Ectodermal cell (in vitro differentiated cells): ENCODE measurements around the gene SCNN1A.
A peak's percentile ranks its signal among the peaks of the same experiment; 100 is the strongest.

ENCODE experiments used
- H3K27ac ChIP-seq: 2 replicates; pipeline ENCODE4 v1.7.0; 2013; ENCODE audit warnings: mild to moderate bottlenecking, low read depth, low read length; ENCODE audit not compliant: insufficient read depth, poor library complexity, severe bottlenecking
- H3K27me3 ChIP-seq: 2 replicates; pipeline ENCODE4 v1.7.0; 2013; ENCODE audit warnings: mild to moderate bottlenecking, low read length; ENCODE audit not compliant: insufficient read depth, control insufficient read depth, poor library complexity, severe bottlenecking
- H3K36me3 ChIP-seq: one replicate; pipeline ENCODE4 v1.7.0; 2013; ENCODE audit warnings: low read length; ENCODE audit not compliant: control insufficient read depth, insufficient read depth
- H3K4me1 ChIP-seq: one replicate; pipeline ENCODE4 v1.7.0; 2013; ENCODE audit warnings: low read length; ENCODE audit not compliant: control insufficient read depth, insufficient read depth
- H3K4me3 ChIP-seq: 2 replicates; pipeline ENCODE4 v1.7.0; 2013; ENCODE audit warnings: low read depth, low read length, control low read depth; ENCODE audit not compliant: insufficient read depth
- H3K9me3 ChIP-seq: 2 replicates; pipeline ENCODE4 v1.7.0; 2013; ENCODE audit warnings: mild to moderate bottlenecking, low read length, moderate library complexity; ENCODE audit not compliant: control insufficient read depth
- WGBS, 2 experiments: methylation state at CpG; one replicate each; pipeline ENCODE4 v1.1.7; 2013; ENCODE audit warnings: missing lambda C conversion rate in 2 of 2; 5-methylcytosine and 5-hydroxymethylcytosine counted together

Gene SCNN1A

DNA sequence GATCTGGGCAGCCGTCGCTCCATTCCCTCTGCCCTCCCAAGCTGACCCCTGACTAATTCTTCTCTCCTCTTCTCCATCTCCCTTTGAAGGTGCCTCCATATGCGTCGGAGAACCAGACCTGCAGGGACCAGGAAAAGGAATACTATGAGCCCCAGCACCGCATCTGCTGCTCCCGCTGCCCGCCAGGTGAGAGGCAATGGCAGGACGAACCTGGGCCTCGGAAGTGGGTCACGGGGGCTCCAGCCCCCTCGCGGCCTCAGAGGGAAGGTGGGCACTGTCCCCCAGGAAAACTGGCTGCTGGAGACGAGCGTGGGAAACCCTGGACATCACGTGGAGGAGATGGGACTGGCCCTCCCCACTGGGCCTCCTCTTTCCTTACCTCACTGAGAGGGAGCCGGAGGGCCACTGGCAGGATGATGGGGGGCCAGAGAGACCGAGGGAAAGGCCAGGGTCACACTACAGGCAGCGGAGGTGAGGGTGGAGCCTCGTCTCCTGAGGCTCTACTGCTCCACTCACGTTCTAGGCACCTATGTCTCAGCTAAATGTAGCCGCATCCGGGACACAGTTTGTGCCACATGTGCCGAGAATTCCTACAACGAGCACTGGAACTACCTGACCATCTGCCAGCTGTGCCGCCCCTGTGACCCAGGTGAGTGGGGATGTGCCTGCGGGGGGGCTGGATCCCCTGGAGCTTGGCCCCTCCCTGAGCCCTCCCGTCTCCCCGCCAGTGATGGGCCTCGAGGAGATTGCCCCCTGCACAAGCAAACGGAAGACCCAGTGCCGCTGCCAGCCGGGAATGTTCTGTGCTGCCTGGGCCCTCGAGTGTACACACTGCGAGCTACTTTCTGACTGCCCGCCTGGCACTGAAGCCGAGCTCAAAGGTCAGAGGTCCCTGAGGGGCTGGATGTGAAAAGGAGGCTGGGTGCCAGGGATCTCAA, 9.4 kb upstream of the SCNN1A start:
- no peak overlapping the region for H3K4me3 ChIP-seq
- WGBS, 2 experiments, result 92 to 95% methylated on average over 36 of the region's 36 CpGs
- no peaks in the 10 kb centered on the region for H3K9me3 ChIP-seq
- no peaks in the 10 kb centered on the region for H3K36me3 ChIP-seq
- peaks cover 3% of the 10 kb centered on the region for H3K4me1 ChIP-seq
- peaks cover 17% of the 10 kb centered on the region for H3K27me3 ChIP-seq
- no peak overlapping the region for H3K27ac ChIP-seq

DNA sequence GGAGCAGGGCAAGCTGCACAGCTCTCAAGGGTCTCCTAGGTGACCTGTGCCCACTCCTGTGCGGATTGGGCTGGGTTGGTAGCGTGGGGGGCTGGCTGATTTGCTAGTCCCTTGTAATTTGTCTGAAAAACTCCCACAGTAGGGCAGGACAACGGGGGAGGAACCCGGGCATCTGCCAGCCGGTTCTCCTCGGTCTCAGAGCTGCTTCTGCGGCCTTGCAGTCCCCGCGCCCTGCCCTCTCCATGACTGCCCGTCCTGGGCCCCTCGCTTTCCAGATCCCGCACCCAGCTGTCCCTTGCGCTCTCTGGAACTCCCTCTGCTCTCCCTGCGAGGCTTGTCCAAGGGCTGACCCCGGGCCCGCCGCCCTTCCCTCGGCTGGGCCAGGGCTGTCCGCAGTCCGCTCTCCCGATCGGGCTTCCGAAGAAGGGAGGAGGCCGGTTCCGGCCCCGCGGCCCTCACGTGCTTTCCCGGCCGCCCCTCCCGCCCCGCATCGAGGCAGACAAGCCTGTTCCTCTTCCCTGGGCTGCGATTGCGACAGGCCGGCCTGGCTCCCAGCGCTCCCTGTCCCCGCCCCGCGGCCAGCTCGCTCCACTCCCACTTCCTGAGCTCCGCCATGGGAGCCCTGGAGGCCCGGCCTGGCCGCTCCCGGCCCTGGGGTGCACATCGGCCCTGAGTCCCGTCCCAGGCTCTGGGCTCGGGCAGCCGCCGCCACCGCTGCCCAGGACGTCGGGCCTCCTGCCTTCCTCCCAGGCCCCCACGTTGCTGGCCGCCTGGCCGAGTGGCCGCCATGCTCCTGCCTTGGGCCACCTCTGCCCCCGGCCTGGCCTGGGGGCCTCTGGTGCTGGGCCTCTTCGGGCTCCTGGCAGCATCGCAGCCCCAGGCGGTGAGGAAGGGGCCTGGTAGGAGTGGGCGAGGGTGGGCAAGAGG, 8.5 kb upstream of the SCNN1A start, which contains the start of gene LTBR:
LTBR (plus strand) TSS at position 591 of the 927 bp plus-strand sequence; CDS start at position 788, 197 bp downstream.
- no peaks in the 10 kb centered on the region for H3K9me3 ChIP-seq
- H3K27ac ChIP-seq, result no peak within 1 kb of the TSS
- H3K4me3 ChIP-seq, result no peak within 1 kb of the TSS
- peaks cover 17% of the 10 kb centered on the region for H3K27me3 ChIP-seq
- peaks cover 3% of the 10 kb centered on the region for H3K4me1 ChIP-seq
- H3K36me3 ChIP-seq, result no peaks in the 10 kb centered on the region
- WGBS, 2 experiments, result 60 to 61% methylated on average over 62 of the region's 62 CpGs

- Histone ChIP-seq H3K4me1 (peaks cover 3% of the 10 kb centered on the region), H3K36me3 (no peaks in the 10 kb centered on the region), H3K27me3 (peaks cover 17% of the 10 kb centered on the region), H3K9me3 (no peaks in the 10 kb centered on the region), H3K4me3 (no peak overlapping the region), H3K27ac (no peak overlapping the region)
- 92 to 93% methylated on average over 6 of the region's 6 CpGs for WGBS, 2 experiments
Observed at GRCh38 chr12:6382982-6383381, 7.6 kb upstream of the SCNN1A start.

DNA sequence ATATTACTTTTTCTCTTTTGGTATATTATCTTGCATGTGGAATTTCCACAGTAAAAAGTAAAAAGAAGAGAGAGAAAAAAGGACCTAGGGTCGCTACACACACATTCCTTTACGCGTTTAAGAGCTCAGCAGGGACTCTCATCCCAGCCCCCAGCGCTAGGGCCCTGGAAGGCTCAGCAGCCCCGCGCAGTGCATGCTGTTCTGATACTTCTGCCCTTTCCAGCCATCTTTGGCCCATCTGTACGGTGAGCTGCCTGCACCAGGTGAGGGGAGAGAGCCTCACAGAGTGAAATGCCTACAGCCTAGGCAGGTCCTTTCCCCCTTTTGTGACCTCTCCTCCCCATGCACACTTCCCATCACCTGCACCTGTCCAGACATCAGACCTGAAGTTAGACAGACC, 7.0 kb upstream of the SCNN1A start:
- H3K4me1 ChIP-seq, result peaks cover 3% of the 10 kb centered on the region
- 24 to 25% methylated on average over 7 of the region's 7 CpGs for WGBS, 2 experiments
- no peaks in the 10 kb centered on the region for H3K9me3 ChIP-seq
- H3K27ac ChIP-seq, result no peak overlapping the region
- H3K4me3 ChIP-seq, result no peak overlapping the region
- H3K27me3 ChIP-seq, result peaks cover 17% of the 10 kb centered on the region
- no peaks in the 10 kb centered on the region for H3K36me3 ChIP-seq

DNA sequence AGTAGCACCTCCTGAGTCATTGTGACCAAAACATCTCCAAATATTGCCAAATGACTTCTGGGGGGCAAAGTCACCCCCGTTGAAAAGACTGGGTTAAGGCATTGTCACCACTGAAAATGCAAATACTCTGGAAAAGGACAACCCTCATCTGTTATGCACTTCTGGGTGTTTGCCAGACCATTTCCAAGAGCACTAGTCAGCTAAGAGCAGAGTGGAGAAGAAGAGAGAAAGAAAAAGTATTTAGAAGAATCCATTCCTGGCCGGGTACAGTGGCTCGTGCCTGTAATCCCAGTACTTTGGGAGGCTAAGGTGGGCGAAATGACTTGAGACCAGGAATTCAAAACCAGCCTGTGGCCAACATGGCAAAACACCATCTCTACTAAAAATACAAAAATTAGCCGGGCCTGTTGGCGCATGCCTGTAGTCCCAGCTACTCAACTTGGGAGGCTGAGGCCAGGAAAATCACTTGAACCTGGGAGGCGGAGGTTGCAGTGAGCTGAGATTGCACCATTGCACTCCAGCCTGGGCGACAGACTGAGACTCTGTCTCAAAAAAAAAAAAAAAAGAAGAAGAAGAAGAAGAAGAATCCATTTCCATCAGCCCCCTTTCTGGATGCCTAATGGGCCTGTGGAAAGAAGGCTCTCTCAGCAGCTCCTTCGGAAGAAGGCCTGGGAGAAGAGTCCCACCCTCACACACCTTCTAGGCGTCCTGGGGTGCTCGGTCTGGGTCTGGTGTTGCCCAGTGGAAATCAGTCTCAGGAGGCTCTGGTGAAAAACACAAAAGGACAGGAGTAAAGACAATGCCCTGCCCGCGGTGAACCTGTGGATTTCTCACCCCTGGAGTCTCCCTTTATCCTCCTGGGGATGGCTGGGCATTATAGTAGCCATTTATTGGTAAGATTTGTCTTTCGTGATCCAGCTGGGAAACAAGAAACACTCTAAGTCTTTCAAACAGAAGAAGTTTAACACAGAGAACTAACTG, 5.1 kb upstream of the SCNN1A start:
- Histone ChIP-seq H3K36me3 (no peaks in the 10 kb centered on the region), H3K27me3 (peaks cover 28% of the 10 kb centered on the region), H3K4me1 (peaks cover 21% of the 10 kb centered on the region), H3K9me3 (no peaks in the 10 kb centered on the region), H3K4me3 (no peak overlapping the region), H3K27ac (no peak overlapping the region)
- WGBS, 2 experiments, result 84 to 85% methylated on average over 14 of the region's 14 CpGs

DNA sequence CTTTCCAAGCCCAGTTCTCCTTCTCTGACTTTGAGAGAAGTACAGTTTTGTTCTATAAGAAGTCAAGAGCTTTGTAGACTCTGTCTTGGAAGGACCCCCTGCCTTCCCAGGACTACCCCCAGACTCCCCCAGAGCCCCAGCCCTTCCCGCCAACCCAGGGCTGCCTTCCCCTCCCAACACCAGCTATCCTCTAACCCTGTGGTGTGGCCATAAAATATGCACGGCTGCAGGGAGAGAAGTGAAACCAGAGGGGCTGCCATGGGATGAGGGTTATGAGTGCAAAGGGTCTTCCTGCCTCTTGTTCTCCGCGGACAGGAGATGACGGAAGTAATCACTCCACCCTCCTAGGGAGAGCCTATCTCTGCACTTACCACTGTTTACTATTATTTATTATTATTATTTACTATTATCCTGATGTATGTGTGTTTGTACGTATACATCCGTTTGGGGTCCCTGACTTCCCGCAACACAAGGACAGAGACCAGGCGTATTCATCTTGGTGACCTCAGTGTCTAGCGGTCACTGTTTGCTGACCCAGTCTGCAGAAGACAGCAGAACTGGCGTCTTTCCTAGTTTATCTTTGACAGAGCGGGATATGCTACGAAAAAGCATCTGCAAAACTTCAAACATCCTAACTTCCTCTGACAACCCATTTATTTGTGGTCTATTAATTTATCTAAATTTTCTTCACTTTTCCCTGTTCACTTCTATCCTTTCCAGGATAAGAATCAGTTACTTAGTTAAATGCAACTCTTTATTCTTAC, 3.5 kb upstream of the SCNN1A start:
- 91% methylated on average over 10 to 12 of the region's 13 CpGs for WGBS, 2 experiments
- Histone ChIP-seq H3K4me1 (peaks cover 35% of the 10 kb centered on the region), H3K27me3 (peaks cover 37% of the 10 kb centered on the region)

GRCh38 chr12:6377667-6377994, 2.3 kb upstream of the SCNN1A start:
- Histone ChIP-seq H3K36me3 (no peaks in the 10 kb centered on the region), H3K27me3 (peaks cover 29% of the 10 kb centered on the region), H3K27ac (no peak overlapping the region), H3K9me3 (no peaks in the 10 kb centered on the region), H3K4me3 (no peak overlapping the region), H3K4me1 (peaks cover 42% of the 10 kb centered on the region)
- 80 to 81% methylated on average over 4 of the region's 4 CpGs for WGBS, 2 experiments

More for the DNA sequence above, 3.5 kb upstream of the SCNN1A start:
- no peak overlapping the region for H3K4me3 ChIP-seq
- no peak overlapping the region for H3K27ac ChIP-seq
- H3K36me3 ChIP-seq, result no peaks in the 10 kb centered on the region
- no peaks in the 10 kb centered on the region for H3K9me3 ChIP-seq

GRCh38 chr12:6376870-6377666, 1.7 kb upstream of the SCNN1A start:
- Histone ChIP-seq H3K4me1 (peaks cover 45% of the 10 kb centered on the region), H3K36me3 (no peaks in the 10 kb centered on the region), H3K27ac (peak overlapping the region; percentile 32), H3K9me3 (no peaks in the 10 kb centered on the region), H3K4me3 (no peak overlapping the region), H3K27me3 (peaks cover 29% of the 10 kb centered on the region)
- WGBS, 2 experiments, result 68 to 76% methylated on average over 9 to 10 of the region's 10 CpGs
